HUES64 (cell line): Measurements from ENCODE around the gene TSPAN15.

Experiments used
- H3K27ac ChIP-seq: 2 replicates; pipeline ENCODE4 v1.7.0; 2013; ENCODE audit warnings: low read depth, low read length, inconsistent platforms
- H3K27me3 ChIP-seq: 2 replicates; pipeline ENCODE4 v1.6.1; 2013; ENCODE audit warnings: mild to moderate bottlenecking, low read length; ENCODE audit not compliant: insufficient read depth
- H3K36me3 ChIP-seq: 2 replicates; pipeline ENCODE4 v1.6.1; 2013; ENCODE audit warnings: mild to moderate bottlenecking, low read length; ENCODE audit not compliant: insufficient read depth
- H3K4me1 ChIP-seq: 2 replicates; pipeline ENCODE4 v1.6.1; 2013; ENCODE audit warnings: mild to moderate bottlenecking, low read length, moderate library complexity; ENCODE audit not compliant: insufficient read depth
- H3K4me3 ChIP-seq: 2 replicates; pipeline ENCODE4 v1.5.1; 2013; ENCODE audit warnings: mild to moderate bottlenecking, low read length, moderate library complexity
- H3K9ac ChIP-seq: 2 replicates; pipeline ENCODE4 v1.6.1; 2013; ENCODE audit warnings: mild to moderate bottlenecking, low read depth, low read length
- H3K9me3 ChIP-seq: 2 replicates; pipeline ENCODE4 v1.6.1; 2013; ENCODE audit warnings: low read depth, low read length; ENCODE audit not compliant: insufficient read depth
- WGBS: fragments of 150-250, 120-280 bp; methylation state at CpG from one replicate; pipeline ENCODE4 v1.1.7; 2013; ENCODE audit warnings: missing lambda C conversion rate; 5-methylcytosine and 5-hydroxymethylcytosine counted together

TSPAN15 gene

DNA sequence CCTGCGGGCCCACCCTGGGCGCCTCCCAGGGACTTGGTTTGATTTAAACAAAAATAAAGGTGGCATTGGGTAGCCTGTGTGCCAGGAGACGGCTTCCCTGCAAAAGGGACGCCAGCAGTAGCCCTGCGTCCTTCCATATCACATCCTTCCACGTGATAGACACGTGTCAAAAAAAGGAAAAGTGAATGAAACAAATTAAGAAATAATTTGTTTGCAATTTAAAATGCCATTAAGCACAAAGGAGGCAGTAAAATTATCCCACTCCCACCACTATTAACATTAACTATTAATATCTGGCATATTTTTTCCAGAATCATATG is 42.1 kb upstream of the TSPAN15 start:
- H3K9ac ChIP-seq: 0 out of 2 replicates have a peak overlapping the region, but pooled peaks have one; percentile 46
- H3K4me1 ChIP-seq: no peaks in the 10 kb centered on the region
- H3K27ac ChIP-seq: no peak overlapping the region
- H3K9me3 ChIP-seq: no peaks in the 10 kb centered on the region
- no peaks in the 10 kb centered on the region for H3K36me3 ChIP-seq
- WGBS: 47% methylated on average over 6 of the region's 7 CpGs
- H3K27me3 ChIP-seq: 0 out of 2 replicates have a peak, but pooled peaks cover 5% of the 10 kb centered on the region
- H3K4me3 ChIP-seq: peak overlapping the region; percentile 40

- no peaks in the 10 kb centered on the region for H3K36me3 ChIP-seq
- 0 out of 2 replicates have a peak, but pooled peaks cover 5% of the 10 kb centered on the region for H3K27me3 ChIP-seq
- no peaks in the 10 kb centered on the region for H3K9me3 ChIP-seq
- no peak overlapping the region for H3K27ac ChIP-seq
- H3K4me3 ChIP-seq: no peak overlapping the region
- no peak overlapping the region for H3K9ac ChIP-seq
- H3K4me1 ChIP-seq: no peaks in the 10 kb centered on the region
- 95% methylated on average over 6 of the region's 6 CpGs for WGBS
Observed at GRCh38 chr10:69409968-69410367, 41.3 kb upstream of the TSPAN15 start.

DNA sequence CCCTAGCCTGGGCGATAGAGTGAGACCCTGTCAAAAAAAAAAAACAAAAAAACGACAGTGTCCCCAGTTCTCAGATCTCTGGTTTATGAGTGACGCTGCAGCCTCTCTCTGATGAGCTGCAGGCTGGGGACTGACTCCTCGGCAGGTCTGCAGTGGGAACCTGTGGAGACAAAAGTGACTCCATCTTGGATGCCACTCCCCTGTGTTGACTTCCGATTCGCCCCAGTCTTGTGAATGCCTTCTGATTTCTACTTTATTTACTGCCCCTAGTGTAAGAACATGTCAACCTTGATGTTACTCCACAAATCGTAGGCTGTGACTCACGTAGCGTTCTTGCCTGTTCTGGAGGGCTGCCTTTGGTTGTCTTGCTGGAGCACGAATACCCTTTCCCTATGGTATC is 40.8 kb upstream of the TSPAN15 start:
- Histone ChIP-seq H3K4me1 (no peaks in the 10 kb centered on the region), H3K9me3 (no peaks in the 10 kb centered on the region), H3K27me3 (0 out of 2 replicates have a peak, but pooled peaks cover 5% of the 10 kb centered on the region), H3K4me3 (no peak overlapping the region), H3K27ac (no peak overlapping the region), H3K9ac (no peak overlapping the region), H3K36me3 (no peaks in the 10 kb centered on the region)
- 94% methylated on average over 10 of the region's 10 CpGs for WGBS

GRCh38 chr10:69411476-69411875 is 39.8 kb upstream of the TSPAN15 start:
- Histone ChIP-seq H3K9ac (no peak overlapping the region), H3K4me3 (no peak overlapping the region), H3K27me3 (0 out of 2 replicates have a peak, but pooled peaks cover 5% of the 10 kb centered on the region), H3K9me3 (no peaks in the 10 kb centered on the region), H3K27ac (no peak overlapping the region), H3K36me3 (no peaks in the 10 kb centered on the region), H3K4me1 (no peaks in the 10 kb centered on the region)
- 81% methylated on average over 4 of the region's 4 CpGs for WGBS

GRCh38 chr10:69412232-69412790 is 39.0 kb upstream of the TSPAN15 start:
- Histone ChIP-seq H3K4me1 (no peaks in the 10 kb centered on the region), H3K9me3 (no peaks in the 10 kb centered on the region), H3K4me3 (no peak overlapping the region), H3K9ac (no peak overlapping the region), H3K27me3 (0 out of 2 replicates have a peak, but pooled peaks cover 5% of the 10 kb centered on the region), H3K36me3 (no peaks in the 10 kb centered on the region), H3K27ac (no peak overlapping the region)
- WGBS: 89% methylated on average over 3 of the region's 3 CpGs

GRCh38 chr10:69413221-69413865 is 37.9 kb upstream of the TSPAN15 start:
- H3K9me3 ChIP-seq: no peaks in the 10 kb centered on the region
- 0 out of 2 replicates have a peak, but pooled peaks cover 5% of the 10 kb centered on the region for H3K27me3 ChIP-seq
- no peak overlapping the region for H3K9ac ChIP-seq
- no peaks in the 10 kb centered on the region for H3K4me1 ChIP-seq
- 14% methylated on average over 13 of the region's 13 CpGs for WGBS
- H3K27ac ChIP-seq: no peak overlapping the region
- peak overlapping the region; percentile 24 for H3K4me3 ChIP-seq
- H3K36me3 ChIP-seq: no peaks in the 10 kb centered on the region

DNA sequence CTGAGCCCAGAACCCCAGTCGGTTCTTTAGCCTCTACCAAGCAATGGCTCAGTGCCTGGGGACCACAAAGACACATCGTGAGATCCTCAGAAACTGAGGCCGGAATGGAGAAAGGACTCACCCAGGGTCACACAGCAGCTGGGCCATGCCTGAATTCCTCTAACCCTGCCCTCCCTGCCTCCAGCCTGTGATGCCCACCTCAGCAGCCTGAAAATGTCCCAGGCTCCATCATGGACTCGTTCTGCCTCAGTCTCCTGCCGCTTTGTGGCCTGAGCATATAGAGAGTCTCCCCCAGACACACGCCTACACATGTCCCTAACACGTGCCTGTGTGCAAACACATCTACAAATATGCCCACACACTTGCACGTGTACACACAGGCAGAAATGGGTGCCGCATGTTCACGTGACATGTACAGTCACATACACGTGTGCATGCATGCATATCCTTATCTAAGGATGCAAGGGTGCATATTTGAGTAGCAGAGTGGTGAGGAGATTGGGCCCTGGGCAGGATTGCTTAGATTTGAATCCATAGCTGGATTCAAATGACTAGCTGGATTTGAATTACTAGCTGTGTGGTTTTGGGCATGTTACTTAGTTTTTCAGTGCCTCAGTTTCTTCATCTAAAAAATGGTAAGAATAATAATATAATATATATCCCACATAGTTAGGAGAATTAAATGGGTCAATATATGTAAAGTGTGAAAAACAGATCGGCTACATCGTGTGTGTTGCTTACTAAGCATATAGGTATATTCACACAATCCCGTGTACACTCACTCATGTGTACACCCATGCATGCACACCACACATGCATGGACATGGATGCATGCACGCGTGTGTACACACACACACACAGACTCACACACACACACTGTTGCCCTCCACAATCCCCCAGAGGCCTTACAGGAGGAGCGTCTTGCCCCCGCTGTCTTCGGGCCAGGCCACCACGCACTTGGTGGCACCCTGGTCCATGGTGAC is 36.9 kb upstream of the TSPAN15 start:
- Histone ChIP-seq H3K27ac (no peak overlapping the region), H3K27me3 (0 out of 2 replicates have a peak, but pooled peaks cover 2% of the 10 kb centered on the region), H3K4me3 (no peak overlapping the region), H3K9ac (no peak overlapping the region), H3K36me3 (no peaks in the 10 kb centered on the region), H3K4me1 (no peaks in the 10 kb centered on the region), H3K9me3 (no peaks in the 10 kb centered on the region)
- 93% methylated on average over 18 of the region's 20 CpGs for WGBS

GRCh38 chr10:69415049-69415448 is 36.2 kb upstream of the TSPAN15 start:
- Histone ChIP-seq H3K9ac (no peak overlapping the region), H3K36me3 (no peaks in the 10 kb centered on the region), H3K9me3 (no peaks in the 10 kb centered on the region), H3K4me3 (no peak overlapping the region), H3K4me1 (no peaks in the 10 kb centered on the region), H3K27ac (no peak overlapping the region), H3K27me3 (no peaks in the 10 kb centered on the region)
- 89% methylated on average over 13 of the region's 13 CpGs for WGBS

DNA sequence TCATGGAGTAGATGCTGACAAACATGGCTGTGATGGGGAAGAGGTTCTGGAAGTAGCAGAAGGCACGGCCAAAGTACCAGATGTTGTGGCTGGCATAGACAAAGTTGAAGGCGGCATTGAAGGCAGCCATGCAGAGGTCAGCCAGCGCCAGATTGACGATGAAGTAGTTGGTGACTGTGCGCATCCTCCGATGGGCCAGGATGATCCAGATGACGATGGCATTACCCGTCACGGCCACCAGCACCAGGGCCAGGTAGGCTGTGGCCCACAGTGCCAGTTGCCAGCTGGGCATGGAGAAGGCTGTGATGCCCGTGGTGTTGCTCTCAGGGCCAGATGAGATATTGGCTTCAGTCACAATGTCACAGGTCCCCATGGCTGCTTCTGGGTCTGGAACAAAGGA is 35.3 kb upstream of the TSPAN15 start:
- Histone ChIP-seq H3K27ac (no peak overlapping the region), H3K36me3 (no peaks in the 10 kb centered on the region), H3K9me3 (no peaks in the 10 kb centered on the region), H3K4me1 (no peaks in the 10 kb centered on the region), H3K4me3 (no peak overlapping the region), H3K9ac (no peak overlapping the region), H3K27me3 (no peaks in the 10 kb centered on the region)
- WGBS: 94% methylated on average over 10 of the region's 10 CpGs

DNA sequence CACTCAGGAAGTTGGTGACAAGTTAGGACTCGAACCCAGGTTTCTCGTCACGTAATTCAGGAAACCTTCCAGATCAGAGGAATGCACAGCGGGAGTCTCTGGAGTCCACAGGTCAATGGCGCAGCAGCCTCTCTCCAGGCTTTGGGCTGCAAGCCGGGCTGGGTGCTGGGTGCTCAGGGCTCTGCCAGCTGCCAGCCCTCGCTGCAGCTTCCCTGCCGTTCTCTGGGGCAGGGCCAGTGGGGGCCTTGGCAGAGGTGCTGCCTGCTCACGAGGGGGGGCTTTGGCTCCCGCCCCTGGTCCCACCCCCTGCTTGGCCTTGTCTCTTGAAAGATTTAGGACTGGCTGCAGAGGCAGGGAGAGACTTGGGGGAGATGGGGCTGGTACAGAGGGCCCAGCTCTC is 34.6 kb upstream of the TSPAN15 start, which contains the start of gene TACR2:
TACR2 (minus strand) TSS at position 224 of the 400 bp plus-strand sequence. CDS start 595 bp downstream, outside the sequence.
- Histone ChIP-seq H3K4me3 (no peak within 1 kb of the TSS), H3K27me3 (no peaks in the 10 kb centered on the region), H3K9me3 (no peaks in the 10 kb centered on the region), H3K4me1 (no peaks in the 10 kb centered on the region), H3K27ac (no peak within 1 kb of the TSS), H3K9ac (no peak within 1 kb of the TSS), H3K36me3 (no peaks in the 10 kb centered on the region)
- 87% methylated on average over 10 of the region's 10 CpGs for WGBS

DNA sequence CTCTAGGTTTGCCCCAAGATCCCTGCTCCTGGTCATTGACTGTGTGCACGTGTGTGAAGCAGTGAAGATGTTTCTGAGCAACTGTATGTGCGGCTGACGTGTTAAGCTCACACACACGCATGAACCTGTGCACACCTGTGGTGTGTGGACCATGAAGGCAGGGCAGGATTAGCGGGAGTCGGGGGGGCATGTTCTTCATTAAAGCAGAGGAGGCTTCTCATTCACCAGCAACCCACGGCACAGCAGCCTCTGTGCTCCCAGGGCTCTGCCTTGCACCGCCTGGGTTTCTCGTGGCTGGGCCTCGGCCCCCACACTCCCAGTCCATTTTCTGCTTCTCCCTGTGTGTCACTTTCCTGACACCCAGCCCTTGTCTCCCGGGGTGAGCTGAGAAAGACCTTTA is 33.7 kb upstream of the TSPAN15 start:
- no peak overlapping the region for H3K27ac ChIP-seq
- no peak overlapping the region for H3K4me3 ChIP-seq
- no peak overlapping the region for H3K9ac ChIP-seq
- no peaks in the 10 kb centered on the region for H3K9me3 ChIP-seq
- no peaks in the 10 kb centered on the region for H3K27me3 ChIP-seq
- 89% methylated on average over 11 of the region's 11 CpGs for WGBS
- H3K36me3 ChIP-seq: no peaks in the 10 kb centered on the region
- H3K4me1 ChIP-seq: no peaks in the 10 kb centered on the region
